IMR-90 (cell line): ENCODE data around the gene CUX1. TPM values are rescaled to one million over a fixed set of nuclear protein-coding genes. Genes with fewer than 3 reads are reported as not detected.

Source experiments
- ATAC-seq: fragments of 200-7000 bp; cut with Tn5 transposase; 2 replicates; pipeline ENCODE4 v1.9.1; 2020; ENCODE audit warnings: low read depth, mild to moderate bottlenecking, moderate library complexity
- BruUV-seq: library from RNA; stranded (reverse); fragments of 400-500 nt; replicated peaks from 2 replicates; lab custom pipeline; 2021; lab: Mats Ljungman, UMichigan
- CTCF ChIA-PET: fragments of 300-600 bp; formaldehyde crosslinking; extraction: SDS; loops from one replicate; lab custom pipeline; 2021; ENCODE audit warnings: antibody characterized with exemption; lab: Yijun Ruan, JAX
- POLR2A ChIA-PET: fragments of 300-600 bp; sonication (Branson Sonifier 250); formaldehyde crosslinking; loops from one replicate; lab custom pipeline; 2022; ENCODE audit warnings: antibody characterized with exemption; ENCODE audit not compliant: unreplicated experiment; lab: Charles Lee
- DNase-seq: peaks from one replicate; pipeline ENCODE4 v3.0.0; 2013
- H2AFZ ChIP-seq: replicated peaks from 2 replicates; pipeline ENCODE3; 2013; ENCODE audit warnings: low read length, mild to moderate bottlenecking; ENCODE audit not compliant: poor library complexity
- H2AK5ac ChIP-seq: 2 replicates; pipeline ENCODE4 v1.6.1; 2013; ENCODE audit warnings: low read depth, low read length, inconsistent platforms
- H2AK9ac ChIP-seq: replicated peaks from 2 replicates; pipeline ENCODE3; 2013; ENCODE audit warnings: mild to moderate bottlenecking, low read depth, low read length, moderate library complexity; ENCODE audit not compliant: poor library complexity
- H2BK120ac ChIP-seq: 2 replicates; pipeline ENCODE4 v1.6.1; 2013; ENCODE audit warnings: low read depth, low read length, inconsistent platforms
- H2BK15ac ChIP-seq: 3 replicates; pipeline ENCODE4 v1.6.1; 2013; ENCODE audit warnings: low read depth, low read length, inconsistent platforms
- H2BK20ac ChIP-seq: 2 replicates; pipeline ENCODE4 v1.6.1; 2013; ENCODE audit warnings: low read depth, mild to moderate bottlenecking, inconsistent platforms, low read length, moderate library complexity
- H2BK5ac ChIP-seq: 2 replicates; pipeline ENCODE4 v1.6.1; 2013; ENCODE audit warnings: mild to moderate bottlenecking, low read depth, low read length, inconsistent platforms; ENCODE audit not compliant: poor library complexity, severe bottlenecking
- H3K14ac ChIP-seq: replicated peaks from 2 replicates; pipeline ENCODE4 v1.6.1; 2013; ENCODE audit warnings: low read depth, low read length, inconsistent platforms
- H3K18ac ChIP-seq: 2 replicates; pipeline ENCODE4 v1.6.1; 2013; ENCODE audit warnings: low read depth, low read length, control low read depth
- H3K23ac ChIP-seq: 2 replicates; pipeline ENCODE4 v1.6.1; 2013; ENCODE audit warnings: low read depth, low read length, inconsistent platforms
- H3K27ac ChIP-seq: 2 replicates; pipeline ENCODE4 v1.5.1; 2013; ENCODE audit warnings: mild to moderate bottlenecking, control low read depth, low read length; ENCODE audit not compliant: insufficient read depth
- H3K27me3 ChIP-seq: 2 replicates; pipeline ENCODE4 v1.6.1; 2013; ENCODE audit warnings: low read length; ENCODE audit not compliant: control insufficient read depth, insufficient read depth
- H3K36me3 ChIP-seq: 2 replicates; pipeline ENCODE4 v1.6.1; 2013; ENCODE audit warnings: low read length, mixed read lengths; ENCODE audit not compliant: control insufficient read depth, insufficient read depth
- H3K4ac ChIP-seq: 2 replicates; pipeline ENCODE4 v1.6.1; 2013; ENCODE audit warnings: low read depth, low read length, inconsistent platforms
- H3K4me1 ChIP-seq: 2 replicates; pipeline ENCODE4 v1.6.1; 2013; ENCODE audit warnings: low read length, mixed read lengths; ENCODE audit not compliant: control insufficient read depth, insufficient read depth
- H3K4me2 ChIP-seq: 2 replicates; pipeline ENCODE4 v1.6.1; 2013; ENCODE audit warnings: low read depth, mild to moderate bottlenecking, control low read depth, low read length, moderate library complexity
- H3K4me3 ChIP-seq: 2 replicates; pipeline ENCODE4 v1.5.1; 2013; ENCODE audit warnings: low read depth, mild to moderate bottlenecking, control low read depth, low read length, moderate library complexity; ENCODE audit not compliant: insufficient read depth
- H3K56ac ChIP-seq: 2 replicates; pipeline ENCODE4 v1.6.1; 2013; ENCODE audit warnings: low read length, inconsistent platforms; ENCODE audit not compliant: insufficient read depth; ENCODE audit errors: extremely low read depth
- H3K79me1 ChIP-seq, 2 experiments: 2 replicates each; pipeline ENCODE4 v1.6.1; 2013; ENCODE audit warnings: low read length in 2 of 2, inconsistent platforms in 1 of 2, low read depth in 1 of 2
- H3K9ac ChIP-seq: 2 replicates; pipeline ENCODE4 v1.6.1; 2013; ENCODE audit warnings: low read depth, low read length, control low read depth
- H3K9me1 ChIP-seq: 2 replicates; pipeline ENCODE4 v1.6.1; 2013; ENCODE audit warnings: low read length, inconsistent platforms; ENCODE audit not compliant: insufficient read depth
- H3K9me3 ChIP-seq: 2 replicates; pipeline ENCODE4 v1.6.1; 2013; ENCODE audit warnings: low read length; ENCODE audit not compliant: control insufficient read depth, insufficient read depth
- H4K20me1 ChIP-seq: 2 replicates; pipeline ENCODE4 v1.6.1; 2013; ENCODE audit warnings: low read length, inconsistent platforms; ENCODE audit not compliant: insufficient read depth
- H4K5ac ChIP-seq: 2 replicates; pipeline ENCODE4 v1.6.1; 2013; ENCODE audit warnings: mild to moderate bottlenecking, low read depth, low read length, control low read depth
- H4K8ac ChIP-seq, 2 experiments: 2 replicates each; pipeline ENCODE4 v1.6.1; 2013; ENCODE audit warnings: low read depth in 2 of 2, low read length in 2 of 2, control low read depth in 1 of 2, inconsistent platforms in 1 of 2
- H4K91ac ChIP-seq: 2 replicates; pipeline ENCODE4 v1.6.1; 2013; ENCODE audit warnings: low read depth, low read length, inconsistent platforms; ENCODE audit not compliant: insufficient read depth
- BHLHE40 ChIP-seq: fragments of 150-350 bp; IDR thresholded peaks from 2 replicates; pipeline ENCODE4 v1.6.1; 2016; ENCODE audit warnings: mild to moderate bottlenecking, low read depth, low read length
- CEBPB ChIP-seq: IDR thresholded peaks from 2 replicates; pipeline ENCODE4 v1.6.1; 2012; ENCODE audit warnings: low read depth, low read length, improper control_type of control experiment
- CHD1 ChIP-seq: IDR thresholded peaks from 2 replicates; pipeline ENCODE4 v1.6.1; 2012; ENCODE audit warnings: low read depth, low read length, improper control_type of control experiment
- CTCF ChIP-seq: conservative IDR thresholded peaks from 2 replicates; pipeline ENCODE4 v1.5.1; 2012; ENCODE audit warnings: mild to moderate bottlenecking, low read depth, low read length, improper control_type of control experiment
- ELK1 ChIP-seq: fragments of 150-350 bp; IDR thresholded peaks from 2 replicates; pipeline ENCODE4 v1.6.1; 2016; ENCODE audit warnings: low read depth, mild to moderate bottlenecking, low read length, moderate library complexity, borderline replicate concordance
- FOS ChIP-seq: fragments of 150-350 bp; IDR thresholded peaks from 2 replicates; pipeline ENCODE4 v1.6.1; 2016; ENCODE audit warnings: low read depth, low read length
- MAFK ChIP-seq: IDR thresholded peaks from 2 replicates; pipeline ENCODE4 v1.6.1; 2012; ENCODE audit warnings: low read depth, low read length, improper control_type of control experiment
- MAZ ChIP-seq: IDR thresholded peaks from 2 replicates; pipeline ENCODE4 v1.6.1; 2012; ENCODE audit warnings: low read depth, mild to moderate bottlenecking, low read length, improper control_type of control experiment, moderate library complexity, borderline replicate concordance
- NFE2L2 ChIP-seq: fragments of 150-350 bp; IDR thresholded peaks from 2 replicates; pipeline ENCODE4 v1.6.1; 2016; ENCODE audit warnings: low read depth, mild to moderate bottlenecking, low read length
- RAD21 ChIP-seq: IDR thresholded peaks from 2 replicates; pipeline ENCODE4 v1.6.1; 2012; ENCODE audit warnings: low read length, improper control_type of control experiment
- RCOR1 ChIP-seq: IDR thresholded peaks from 2 replicates; pipeline ENCODE4 v1.6.1; 2012; ENCODE audit warnings: mild to moderate bottlenecking, low read length, improper control_type of control experiment; ENCODE audit not compliant: insufficient replicate concordance
- RFX5 ChIP-seq: IDR thresholded peaks from 2 replicates; pipeline ENCODE4 v1.8.0; 2012; ENCODE audit warnings: low read depth, mild to moderate bottlenecking, low read length, moderate library complexity
- SMC3 ChIP-seq: fragments of 150-350 bp; IDR thresholded peaks from 2 replicates; pipeline ENCODE4 v1.6.1; 2016; ENCODE audit warnings: low read depth, mild to moderate bottlenecking, antibody characterized with exemption, low read length, moderate library complexity
- WGBS, 2 experiments: methylation state at CpG; one replicate each; pipeline versions ENCODE4 v1.1.5 to v1.1.7; 2013; ENCODE audit warnings: missing lambda C conversion rate in 2 of 2; ENCODE audit not compliant: insufficient read length in 1 of 2; ENCODE audit errors: extremely low coverage in 2 of 2; 5-methylcytosine and 5-hydroxymethylcytosine counted together
- dilution Hi-C: fragments of 300-500 bp; cut with HindIII; formaldehyde crosslinking; loops from one replicate; pipeline ENCODE4 v1.14.3; 2018; ENCODE audit warnings: low sequenced_read_pairs; ENCODE audit not compliant: unreplicated experiment
- in situ Hi-C: fragments of 300-500 bp; cut with MboI; formaldehyde crosslinking; loops from 3 replicates; pipeline ENCODE4 v1.14.3; 2019; ENCODE audit warnings: low sequenced_read_pairs, inconsistent platforms, mixed read lengths
- intact Hi-C: fragments of 100-400 bp; cut with micrococcal nuclease; formaldehyde crosslinking; loops from 2 replicates; pipeline ENCODE4 v1.10.0; 2022
- polyA plus RNA-seq, 3 experiments: library from polyadenylated mRNA; depleted of rRNA; stranded (reverse); fragments of >200 nt; gene quantifications; 2 replicates each; pipeline ENCODE4 v1.2.3, GENCODE V29; 2012; ENCODE audit warnings: low replicate concordance in 1 of 3
- total RNA-seq: library from RNA; depleted of rRNA; stranded (reverse); fragments of >200 nt; gene quantifications from 2 replicates; pipeline ENCODE4 v1.2.3, GENCODE V29; 2012
- TF ChIP-seq, protein P1 (sequence below): fragments of 150-350 bp; IDR thresholded peaks from 2 replicates; pipeline ENCODE4 v1.6.1; 2017; ENCODE audit warnings: mild to moderate bottlenecking, antibody characterized with exemption, low read length, low read depth

The CUX1 gene
- total and polyA plus RNA-seq, 2 of the 4 experiments (the other 2 are of a cell fraction): 19.7 to 46.4 TPM

DNA sequence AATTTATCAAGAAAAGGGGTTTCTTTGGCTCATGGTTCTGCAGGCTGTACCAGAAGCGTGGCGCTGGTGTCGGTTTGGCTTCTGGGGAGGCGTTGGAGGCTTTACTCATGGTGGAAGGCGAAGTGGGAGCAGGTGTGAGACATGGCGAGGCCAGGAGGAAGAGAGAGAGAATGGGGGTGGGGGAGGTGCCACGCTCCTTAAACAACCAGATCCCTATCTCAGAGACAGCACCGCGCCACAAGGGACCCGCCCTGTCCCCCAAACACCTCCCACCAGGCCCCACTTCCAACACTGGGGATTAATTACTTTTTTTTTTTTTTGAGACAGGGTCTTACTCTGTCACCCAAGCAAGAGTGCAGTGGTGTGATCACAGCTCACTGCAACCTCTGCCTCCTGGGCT is 451.2 kb downstream of the CUX1 start:
- no peak overlapping the region for H2AK9ac ChIP-seq
- peaks cover 12% of the 10 kb centered on the region for H3K4me1 ChIP-seq
- H3K18ac ChIP-seq: no peak overlapping the region
- ChIA-PET POLR2A (no interaction called here), CTCF (interaction anchor here (0.7 to 3.5 kb wide), 2 partner anchors 666 to 726 kb away, joined by 5 to 11 read pairs; no protein-coding TSS in a partner anchor)
- H4K20me1 ChIP-seq: peaks cover 6% of the 10 kb centered on the region; the same call in 1 of the 2 replicates
- H3K27me3 ChIP-seq: no peaks in the 10 kb centered on the region
- H3K9me3 ChIP-seq: no peaks in the 10 kb centered on the region
- DNase-seq (no peak), ATAC-seq (no peak)
- H3K9me1 ChIP-seq: peaks cover 3% of the 10 kb centered on the region; the same call in 1 of the 2 replicates
- dilution Hi-C loops (no loop called here), in situ Hi-C loops (loop anchor here (25.0 kb wide), 1 partner anchor 906 kb away; the partner anchor contains the start of gene COL26A1), intact Hi-C loops (no loop called here)
- no peak overlapping the region for H3K27ac ChIP-seq
- WGBS, 2 experiments: no CpG with 5 or more reads among the region's 10 CpGs
- no peak overlapping the region for H2AFZ ChIP-seq
- no peak overlapping the region for H4K8ac ChIP-seq
- no peak overlapping the region for H2AK5ac ChIP-seq
- H2BK20ac ChIP-seq: no peak overlapping the region
- no peak overlapping the region for H3K56ac ChIP-seq
- H3K4ac ChIP-seq: no peak overlapping the region
- TF ChIP-seq SMC3 (no peak), RAD21 (no peak), BHLHE40 (no peak), CTCF (no peak), MAZ (no peak), CEBPB (no peak), RFX5 (no peak), MAFK (no peak), FOS (no peak), CHD1 (no peak), ELK1 (no peak), RCOR1 (no peak), NFE2L2 (no peak)
- TF ChIP-seq, protein P1, sequence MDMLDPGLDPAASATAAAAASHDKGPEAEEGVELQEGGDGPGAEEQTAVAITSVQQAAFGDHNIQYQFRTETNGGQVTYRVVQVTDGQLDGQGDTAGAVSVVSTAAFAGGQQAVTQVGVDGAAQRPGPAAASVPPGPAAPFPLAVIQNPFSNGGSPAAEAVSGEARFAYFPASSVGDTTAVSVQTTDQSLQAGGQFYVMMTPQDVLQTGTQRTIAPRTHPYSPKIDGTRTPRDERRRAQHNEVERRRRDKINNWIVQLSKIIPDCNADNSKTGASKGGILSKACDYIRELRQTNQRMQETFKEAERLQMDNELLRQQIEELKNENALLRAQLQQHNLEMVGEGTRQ: no peak
- no peak overlapping the region for H4K91ac ChIP-seq
- H2BK120ac ChIP-seq: no peak overlapping the region
- H3K4me2 ChIP-seq: no peak overlapping the region
- H3K9ac ChIP-seq: no peak overlapping the region
- H4K5ac ChIP-seq: no peak overlapping the region
- BruUV-seq: no TSS peak
- H3K79me1 ChIP-seq: no peaks in the 10 kb centered on the region
- no peak overlapping the region for H2BK5ac ChIP-seq
- no peak overlapping the region for H3K23ac ChIP-seq
- no peaks in the 10 kb centered on the region for H3K36me3 ChIP-seq
- no peak overlapping the region for H2BK15ac ChIP-seq
- no peak overlapping the region for H3K14ac ChIP-seq
- H3K4me3 ChIP-seq: no peak overlapping the region
